Esophagus squamous epithelium (tissue), 5 donors: ENCODE data around the gene CAMK1D. TPM values are rescaled to one million over a fixed set of nuclear protein-coding genes. Genes with fewer than 3 reads are reported as not detected.

Source experiments
- DNase-seq: peaks from one replicate; lab custom pipeline; 2025; lab: John Stamatoyannopoulos, UW
- H3K27ac ChIP-seq, 4 donors: fragments of 200-600 bp; sonication (generic); one replicate each; pipeline ENCODE4 v1.5.1; 2016 to 2019; ENCODE audit warnings: mild to moderate bottlenecking in 1 of 4
- H3K27me3 ChIP-seq, 4 donors: fragments of 200-600 bp; sonication (generic); 1 replicate in 3 of 4; 2 replicates in 1 of 4; pipeline versions ENCODE4 v1.5.1 to v1.6.0; 2017 to 2021; ENCODE audit warnings: antibody characterized with exemption in 1 of 4
- H3K36me3 ChIP-seq, 3 donors: fragments of 200-600 bp; sonication (generic); one replicate each; pipeline ENCODE4 v1.5.1; 2016 to 2019
- H3K4me1 ChIP-seq, 3 donors: fragments of 200-600 bp; sonication (generic); one replicate each; pipeline ENCODE4 v1.5.1; 2017 to 2019
- H3K4me3 ChIP-seq, 4 donors: fragments of 200-600 bp; sonication (generic); 1 replicate in 3 of 4; 2 replicates in 1 of 4; pipeline ENCODE4 v1.5.1; 2016 to 2019; ENCODE audit warnings: mild to moderate bottlenecking in 2 of 4, moderate library complexity in 1 of 4
- H3K9me3 ChIP-seq, 3 donors: fragments of 200-600 bp; sonication (generic); one replicate each; pipeline ENCODE4 v1.5.1; 2016 to 2019
- CTCF ChIP-seq, 6 experiments: fragments of 450-650 bp in 4 of 6; fragments of 200-600 bp in 2 of 6; sonication (generic) in 2 of 6; IDR thresholded peaks; one replicate each; pipeline ENCODE4 v1.5.1; 2016 to 2019; ENCODE audit warnings: antibody characterized with exemption in 6 of 6, mild to moderate bottlenecking in 4 of 6, moderate library complexity in 4 of 6
- POLR2A ChIP-seq, 4 donors: fragments of 450-650 bp; IDR thresholded peaks; one replicate each; pipeline ENCODE4 v1.6.1; 2017; ENCODE audit warnings: antibody characterized with exemption in 4 of 4, mild to moderate bottlenecking in 4 of 4, moderate library complexity in 3 of 4
- WGBS, 2 donors: methylation state at CpG; one replicate each; pipeline ENCODE4 v1.1.5; 2018; 5-methylcytosine and 5-hydroxymethylcytosine counted together
- intact Hi-C: fragments of 100-400 bp; cut with DNase I; formaldehyde crosslinking; loops from one replicate; pipeline ENCODE4 v1.15.0; 2022
- total RNA-seq, 4 donors: library from RNA; depleted of rRNA; stranded (reverse); fragments of >200 nt; gene quantifications; one replicate each; pipeline ENCODE4 v1.1.0, GENCODE V29; 2016
- donor health status: DM: yes; HTN: yes; CAD: no.

CAMK1D gene
- total RNA-seq, 4 donors from 2014 or later = 3.8 to 11.8 (median 9.9) TPM

- 88 to 97% methylated on average over 5 to 6 of the region's 7 CpGs for WGBS, 2 donors
- TF ChIP-seq CTCF (IDR thresholded peaks at IDR 0.05) (no peak), POLR2A (IDR thresholded peaks at IDR 0.05) (no peak)
- Histone ChIP-seq H3K4me1 (peaks cover 6 to 62% (median 25%) of the 10 kb centered on the region in 3 donors), H3K27me3 (no peaks in the 10 kb centered on the region), H3K9me3 (no peaks in the 10 kb centered on the region), H3K36me3 (no peaks in the 10 kb centered on the region), H3K27ac (no peak overlapping the region), H3K4me3 (no peak overlapping the region)
- intact Hi-C loops = no loop called here
- no peak for DNase-seq
Observed at GRCh38 chr10:12420530-12421120, 71.3 kb downstream of the CAMK1D start.

GRCh38 chr10:12422189-12422588, 72.8 kb downstream of the CAMK1D start:
- WGBS, 2 donors = 35 to 67% methylated on average over 8 to 9 of the region's 10 CpGs
- H3K4me3 ChIP-seq = no peak overlapping the region

GRCh38 chr10:12423896-12424295, 74.5 kb downstream of the CAMK1D start:
- intact Hi-C loops = no loop called here

More at GRCh38 chr10:12422189-12422588, 72.8 kb downstream of the CAMK1D start:
- Histone ChIP-seq H3K9me3 (no peaks in the 10 kb centered on the region), H3K36me3 (no peaks in the 10 kb centered on the region), H3K4me1 (peaks cover 6 to 47% (median 17%) of the 10 kb centered on the region in 3 donors), H3K27me3 (no peaks in the 10 kb centered on the region), H3K27ac (peak overlapping the region in 1 of 4 donors; percentile 19)
- TF ChIP-seq CTCF (IDR thresholded peaks at IDR 0.05) (no peak), POLR2A (IDR thresholded peaks at IDR 0.05) (no peak)
- DNase-seq = no peak
- intact Hi-C loops = no loop called here

GRCh38 chr10:12427276-12427675, 77.9 kb downstream of the CAMK1D start:
- no peak overlapping the region for H3K4me3 ChIP-seq
- no peaks in the 10 kb centered on the region for H3K9me3 ChIP-seq
- no peak for TF ChIP-seq CTCF (IDR thresholded peaks at IDR 0.05)
- TF ChIP-seq POLR2A (IDR thresholded peaks at IDR 0.05) = no peak
- no peak overlapping the region for H3K27ac ChIP-seq
- no peak for DNase-seq
- 94 to 100% methylated on average over 7 of the region's 8 CpGs for WGBS, 2 donors
- intact Hi-C loops = no loop called here
- H3K4me1 ChIP-seq = peaks cover 0 to 19% (median 0%) of the 10 kb centered on the region in 3 donors
- H3K27me3 ChIP-seq = no peaks in the 10 kb centered on the region
- no peaks in the 10 kb centered on the region for H3K36me3 ChIP-seq

More at GRCh38 chr10:12423896-12424295, 74.5 kb downstream of the CAMK1D start:
- no peak overlapping the region for H3K27ac ChIP-seq
- no peak for DNase-seq
- TF ChIP-seq CTCF (IDR thresholded peaks at IDR 0.05) = no peak
- H3K9me3 ChIP-seq = no peaks in the 10 kb centered on the region
- no peak overlapping the region for H3K4me3 ChIP-seq
- WGBS, 2 donors = 95% methylated on average over 14 of the region's 14 CpGs
- H3K36me3 ChIP-seq = no peaks in the 10 kb centered on the region
- H3K27me3 ChIP-seq = no peaks in the 10 kb centered on the region
- H3K4me1 ChIP-seq = peaks cover 6 to 32% (median 13%) of the 10 kb centered on the region in 3 donors

GRCh38 chr10:12428447-12429135, 79.2 kb downstream of the CAMK1D start:
- WGBS, 2 donors = 89% methylated on average over 12 to 15 of the region's 16 CpGs
- intact Hi-C loops = no loop called here
- no peaks in the 10 kb centered on the region for H3K36me3 ChIP-seq
- no peaks in the 10 kb centered on the region for H3K9me3 ChIP-seq
- H3K4me1 ChIP-seq = peaks cover 0 to 22% (median 0%) of the 10 kb centered on the region in 3 donors
- no peaks in the 10 kb centered on the region for H3K27me3 ChIP-seq
- no peak for DNase-seq
- H3K4me3 ChIP-seq = no peak overlapping the region
- no peak overlapping the region for H3K27ac ChIP-seq
- no peak for TF ChIP-seq POLR2A (IDR thresholded peaks at IDR 0.05)
- TF ChIP-seq CTCF (IDR thresholded peaks at IDR 0.05) = no peak
